OCI-LY7 (cell line): Measurements from ENCODE around the gene MAPK8IP1. TPM values are rescaled to one million over a fixed set of nuclear protein-coding genes. Genes with fewer than 3 reads are reported as not detected.

Experiments used
- BruUV-seq: library from RNA; stranded (reverse); fragments of 400-500 nt; replicated peaks from 2 replicates; lab custom pipeline; 2021; lab: Mats Ljungman, UMichigan
- CTCF ChIA-PET: fragments of 300-600 bp; sonication (Branson Sonifier 250); formaldehyde crosslinking; loops from one replicate; lab custom pipeline; 2022; ENCODE audit warnings: antibody characterized with exemption; ENCODE audit not compliant: unreplicated experiment; lab: Charles Lee
- POLR2A ChIA-PET: fragments of 300-600 bp; sonication (Branson Sonifier 250); formaldehyde crosslinking; loops from one replicate; lab custom pipeline; 2022; ENCODE audit warnings: antibody characterized with exemption; lab: Charles Lee
- DNase-seq: peaks from one replicate; pipeline ENCODE4 v3.0.0-alpha.2; 2015; ENCODE audit warnings: low spot score
- H2AFZ ChIP-seq: fragments of 200-600 bp; sonication (generic), shearing (Covaris generic); 2 replicates; pipeline ENCODE4 v1.6.1; 2014; ENCODE audit warnings: mild to moderate bottlenecking, antibody characterized with exemption, low read length, moderate library complexity
- H3K27ac ChIP-seq: fragments of 200-600 bp; sonication (generic); 2 replicates; pipeline ENCODE4 v1.5.1; 2014; ENCODE audit warnings: mixed run types, low read depth, mild to moderate bottlenecking, moderate library complexity, low read length, inconsistent platforms; ENCODE audit not compliant: poor library complexity, severe bottlenecking
- H3K36me3 ChIP-seq: fragments of 200-600 bp; sonication (generic); 2 replicates; pipeline ENCODE4 v1.6.1; 2014; ENCODE audit warnings: mild to moderate bottlenecking, antibody characterized with exemption, low read length, moderate library complexity, mixed read lengths; ENCODE audit not compliant: insufficient read depth
- H3K4me1 ChIP-seq: fragments of 200-600 bp; sonication (generic); 2 replicates; pipeline ENCODE4 v1.5.1; 2014; ENCODE audit warnings: mild to moderate bottlenecking, low read length; ENCODE audit not compliant: insufficient read depth, poor library complexity, severe bottlenecking
- H3K4me2 ChIP-seq: fragments of 200-600 bp; sonication (generic); 2 replicates; pipeline ENCODE4 v1.6.1; 2014; ENCODE audit warnings: mild to moderate bottlenecking, low read length
- H3K4me3 ChIP-seq: fragments of 200-600 bp; sonication (generic); 2 replicates; pipeline ENCODE4 v1.5.1; 2014; ENCODE audit warnings: mild to moderate bottlenecking, low read depth, low read length; ENCODE audit not compliant: poor library complexity, severe bottlenecking
- H3K79me2 ChIP-seq: fragments of 200-600 bp; sonication (generic); 2 replicates; pipeline ENCODE4 v1.6.1; 2016; ENCODE audit warnings: low read depth, mild to moderate bottlenecking, low read length, moderate library complexity, mixed read lengths; ENCODE audit not compliant: insufficient read depth
- H3K9me2 ChIP-seq: fragments of 200-600 bp; sonication (generic); 2 replicates; pipeline ENCODE4 v1.6.1; 2016; ENCODE audit warnings: mild to moderate bottlenecking, low read length, mixed read lengths; ENCODE audit not compliant: insufficient read depth
- H3K9me3 ChIP-seq: fragments of 200-600 bp; sonication (generic); 2 replicates; pipeline ENCODE4 v1.6.1; 2014; ENCODE audit warnings: mild to moderate bottlenecking, mixed run types, low read length, mixed read lengths
- H4K20me1 ChIP-seq: fragments of 200-600 bp; sonication (generic); 2 replicates; pipeline ENCODE4 v1.6.1; 2014; ENCODE audit warnings: mild to moderate bottlenecking, antibody characterized with exemption, low read length, moderate library complexity, mixed read lengths; ENCODE audit not compliant: insufficient read depth
- CTCF ChIP-seq: fragments of 200-600 bp; sonication (generic); conservative IDR thresholded peaks from 2 replicates; pipeline ENCODE4 v1.5.1; 2014; ENCODE audit warnings: mild to moderate bottlenecking, antibody characterized with exemption, low read length, moderate library complexity, mixed read lengths
- EZH2phosphoT487 ChIP-seq: fragments of 200-600 bp; sonication (generic); IDR thresholded peaks from 2 replicates; pipeline ENCODE4 v1.6.1; 2018; ENCODE audit warnings: low read depth, borderline replicate concordance, mild to moderate bottlenecking, mixed run types, antibody characterized with exemption, low read length, moderate library complexity, mixed read lengths
- intact Hi-C: fragments of 100-400 bp; cut with micrococcal nuclease; formaldehyde crosslinking; loops from one replicate; pipeline ENCODE4 v1.10.0; 2022; ENCODE audit not compliant: unreplicated experiment
- total RNA-seq, 2 experiments: library from RNA; depleted of rRNA in 1 of 2; stranded (reverse); fragments of >200 nt in 1 of 2; shearing (Covaris generic) in 1 of 2; gene quantifications; 2 replicates each; pipeline ENCODE4 v1.2.3, GENCODE V29; 2014 to 2022

Gene MAPK8IP1
- total RNA-seq, 2 experiments from 2014 or later = 2.2 TPM

- H3K9me3 ChIP-seq = no peaks in the 10 kb centered on the region
- H4K20me1 ChIP-seq = no peaks in the 10 kb centered on the region
- no peaks in the 10 kb centered on the region for H3K9me2 ChIP-seq
- H3K4me3 ChIP-seq = no peak overlapping the region
- DNase-seq = no peak
- POLR2A ChIA-PET = no interaction called here
- H3K4me2 ChIP-seq = no peak overlapping the region
- TF ChIP-seq CTCF (no peak), EZH2phosphoT487 (no peak)
- no peak overlapping the region for H3K27ac ChIP-seq
- H3K79me2 ChIP-seq = no peaks in the 10 kb centered on the region
- CTCF ChIA-PET = no interaction called here
- no peak overlapping the region for H2AFZ ChIP-seq
- intact Hi-C loops = no loop called here
- no TSS peak for BruUV-seq
- peaks cover 6% of the 10 kb centered on the region for H3K4me1 ChIP-seq
- peaks cover 70% of the 10 kb centered on the region for H3K36me3 ChIP-seq
Measured at GRCh38 chr11:45948356-45948755, 62.9 kb downstream of the MAPK8IP1 start.

- Histone ChIP-seq H3K27ac (no peak overlapping the region), H3K4me2 (no peak overlapping the region), H3K4me3 (no peak overlapping the region), H3K4me1 (peaks cover 6% of the 10 kb centered on the region), H3K9me3 (no peaks in the 10 kb centered on the region), H3K9me2 (no peaks in the 10 kb centered on the region), H4K20me1 (no peaks in the 10 kb centered on the region), H3K36me3 (peaks cover 68% of the 10 kb centered on the region), H3K79me2 (no peaks in the 10 kb centered on the region), H2AFZ (no peak overlapping the region)
- BruUV-seq = no TSS peak
- no peak for DNase-seq
- ChIA-PET CTCF (no interaction called here), POLR2A (interaction anchor here (0.6 to 1.5 kb wide), 2 partner anchors 55 to 816 kb away, joined by 3 to 4 read pairs; no protein-coding TSS in a partner anchor)
- TF ChIP-seq EZH2phosphoT487 = no peak
- TF ChIP-seq CTCF = no peak
- intact Hi-C loops = no loop called here
Measured at GRCh38 chr11:45949992-45950407, 64.5 kb downstream of the MAPK8IP1 start.

Other genes with a start within 250 kb of the MAPK8IP1 start
- not detected in 2 replicates for gene CHST1, start 220.0 kb upstream of the MAPK8IP1 start, total RNA-seq (2014; rRNA removed; shearing (Covaris generic))
- not detected in 2 replicates for gene CHST1, start 220.0 kb upstream of the MAPK8IP1 start, total RNA-seq (2022)
- gene SLC35C1, start 80.5 kb upstream of the MAPK8IP1 start, total RNA-seq (2014; rRNA removed; shearing (Covaris generic)) = 2.1 and 3.3 TPM in 2 replicates
- gene SLC35C1, start 80.5 kb upstream of the MAPK8IP1 start, total RNA-seq (2022) = 7.9 and 9.2 TPM in 2 replicates
- 19.2 and 24.5 TPM in 2 replicates for gene CRY2, start 38.2 kb upstream of the MAPK8IP1 start, total RNA-seq (2014; rRNA removed; shearing (Covaris generic))
- gene CRY2, start 38.2 kb upstream of the MAPK8IP1 start, total RNA-seq (2022) = 24.6 and 27.2 TPM in 2 replicates
- 2.4 and 3.3 TPM in 2 replicates for gene FREY1, start 21.6 kb downstream of the MAPK8IP1 start, total RNA-seq (2014; rRNA removed; shearing (Covaris generic))
- gene FREY1, start 21.6 kb downstream of the MAPK8IP1 start, total RNA-seq (2022) = 3.7 and 4.3 TPM in 2 replicates
- gene PEX16, start 32.2 kb downstream of the MAPK8IP1 start, total RNA-seq (2014; rRNA removed; shearing (Covaris generic)) = 41.0 TPM in 2 replicates
- gene PEX16, start 32.2 kb downstream of the MAPK8IP1 start, total RNA-seq (2022) = 42.1 and 43.9 TPM in 2 replicates
- gene LARGE2, start 37.0 kb downstream of the MAPK8IP1 start, total RNA-seq (2014; rRNA removed; shearing (Covaris generic)) = 0.08 and 0.60 TPM in 2 replicates
- gene LARGE2, start 37.0 kb downstream of the MAPK8IP1 start, total RNA-seq (2022) = 1.00 and 1.3 TPM in 2 replicates
- 22.3 and 23.1 TPM in 2 replicates for gene PHF21A, start 235.8 kb downstream of the MAPK8IP1 start, total RNA-seq (2014; rRNA removed; shearing (Covaris generic))
- 56.1 and 61.3 TPM in 2 replicates for gene PHF21A, start 235.8 kb downstream of the MAPK8IP1 start, total RNA-seq (2022)